Measurements from ENCODE around the gene DMWD. TPM values are rescaled to one million over a fixed set of nuclear protein-coding genes. Genes with fewer than 3 reads are reported as not detected.

Gene DMWD
- total RNA-seq, 1 donor = 53.5 TPM

GRCh38 chr19:45767410-45767880, 25.2 kb downstream of the DMWD start:
- DNase-seq (ENCODE audit: low read depth) = peak; percentile 94
- H3K4me3 ChIP-seq (ENCODE audit: low read depth, low read length) = peak overlapping the region; percentile 72
- no peak for TF ChIP-seq CTCF (IDR thresholded peaks at IDR 0.05; ENCODE audit: insufficient read depth, low read depth, low read length)

GRCh38 chr19:45766869-45767346, 25.7 kb downstream of the DMWD start:
- DNase-seq (ENCODE audit: low read depth) = peak; percentile 28
- H3K4me3 ChIP-seq (ENCODE audit: low read depth, low read length) = peak overlapping the region; percentile 72
- no peak for TF ChIP-seq CTCF (IDR thresholded peaks at IDR 0.05; ENCODE audit: insufficient read depth, low read depth, low read length)

- H3K4me3 ChIP-seq (ENCODE audit: low read depth, low read length) = peak overlapping the region; percentile 72
- no peak for DNase-seq (ENCODE audit: low read depth)
- no peak for TF ChIP-seq CTCF (IDR thresholded peaks at IDR 0.05; ENCODE audit: insufficient read depth, low read depth, low read length)
These were observed 26.3 kb downstream of the DMWD start for GRCh38 chr19:45766296-45766868.

- no peak for TF ChIP-seq CTCF (IDR thresholded peaks at IDR 0.05; ENCODE audit: insufficient read depth, low read depth, low read length)
- no peak for DNase-seq (ENCODE audit: low read depth)
- H3K4me3 ChIP-seq (ENCODE audit: low read depth, low read length) = no peak overlapping the region
These were observed 26.8 kb downstream of the DMWD start for GRCh38 chr19:45765702-45766295.

GRCh38 chr19:45764945-45765701, 27.5 kb downstream of the DMWD start:
- no peak overlapping the region for H3K4me3 ChIP-seq (ENCODE audit: low read depth, low read length)
- no peak for DNase-seq (ENCODE audit: low read depth)
- no peak for TF ChIP-seq CTCF (IDR thresholded peaks at IDR 0.05; ENCODE audit: insufficient read depth, low read depth, low read length)

- no peak overlapping the region for H3K4me3 ChIP-seq (ENCODE audit: low read depth, low read length)
- no peak for TF ChIP-seq CTCF (IDR thresholded peaks at IDR 0.05; ENCODE audit: insufficient read depth, low read depth, low read length)
- DNase-seq (ENCODE audit: low read depth) = no peak
These were observed 28.2 kb downstream of the DMWD start for GRCh38 chr19:45764475-45764874.
